Measurements from ENCODE around the gene METTL21C.

Gene METTL21C

DNA sequence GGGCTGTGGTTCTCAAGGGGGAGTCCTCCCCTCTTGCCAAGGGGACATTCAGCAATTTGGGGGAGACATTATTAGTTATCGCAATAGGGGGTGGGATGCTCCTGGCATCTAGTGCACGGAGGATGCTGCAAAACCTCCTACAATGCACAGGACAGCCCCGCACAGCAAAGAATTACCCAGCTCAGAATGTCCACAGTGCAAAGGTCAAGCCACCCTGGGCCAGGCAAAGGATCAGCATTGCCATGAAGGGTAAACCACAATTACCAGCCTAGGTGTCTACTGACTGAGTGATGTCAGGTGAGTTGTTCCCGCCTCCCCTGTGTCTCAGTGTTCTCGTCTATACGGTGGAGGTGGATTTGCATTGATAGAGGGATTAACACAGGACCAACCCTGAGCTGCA, 2.4 kb upstream of the METTL21C start:
- DNase-seq, result no peak

DNA sequence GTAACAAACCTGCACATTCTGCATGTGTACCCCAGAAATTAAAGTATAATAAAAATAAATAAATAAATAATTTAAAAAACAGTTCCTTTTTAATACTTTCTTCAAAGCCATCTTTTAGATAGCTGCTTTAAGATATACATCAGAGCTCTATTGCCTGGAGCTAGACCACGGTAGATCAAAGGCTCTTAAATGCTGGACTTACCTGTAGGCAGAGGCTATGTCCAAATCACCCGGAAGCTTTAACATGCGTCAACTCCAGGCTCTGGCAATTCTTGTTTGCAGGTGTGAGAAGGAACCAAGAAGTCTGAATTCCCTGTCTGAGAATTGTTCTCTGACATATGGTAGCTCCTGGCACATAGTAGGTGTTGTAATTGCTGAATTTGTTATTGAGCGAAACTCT, 1.6 kb upstream of the METTL21C start:
- no peak for DNase-seq

DNA sequence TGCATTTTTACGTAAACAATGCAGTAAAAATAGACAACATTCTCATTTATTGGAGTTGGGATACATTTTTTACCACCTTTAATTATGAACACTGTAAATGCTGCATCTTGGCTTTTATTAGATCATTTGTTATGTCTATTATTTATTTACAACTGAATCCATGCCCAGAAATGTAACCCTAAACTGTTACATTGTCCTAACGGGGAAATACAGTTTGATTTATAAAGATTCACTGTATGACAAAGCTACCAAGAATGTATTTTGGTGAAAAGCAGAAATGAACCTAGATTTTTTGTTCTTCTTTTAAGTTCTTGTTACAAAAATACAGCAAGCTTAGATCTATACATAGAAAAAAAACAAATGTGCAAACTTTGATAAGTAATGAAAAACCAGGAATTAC, 1.1 kb downstream of the METTL21C start:
- no peak for DNase-seq

DNA sequence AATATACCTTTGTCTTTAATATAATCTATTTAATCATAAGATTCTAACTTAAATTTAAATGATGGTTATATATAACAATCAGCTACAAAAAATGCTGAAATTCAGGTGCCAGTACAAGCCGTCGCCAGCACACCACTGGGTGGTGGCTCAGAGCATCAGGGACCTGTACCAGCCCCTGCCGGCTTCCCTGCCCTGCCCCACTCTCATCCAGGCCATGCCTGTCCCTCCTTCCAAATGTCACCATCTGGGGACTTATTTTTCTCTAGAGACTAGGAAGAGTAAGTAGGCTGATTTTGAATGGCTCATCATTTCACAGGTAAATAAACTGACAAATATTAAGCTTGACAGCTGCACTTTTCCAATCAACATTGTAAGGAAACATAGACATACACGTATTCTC, 1.6 kb downstream of the METTL21C start:
- DNase-seq, result no peak

DNA sequence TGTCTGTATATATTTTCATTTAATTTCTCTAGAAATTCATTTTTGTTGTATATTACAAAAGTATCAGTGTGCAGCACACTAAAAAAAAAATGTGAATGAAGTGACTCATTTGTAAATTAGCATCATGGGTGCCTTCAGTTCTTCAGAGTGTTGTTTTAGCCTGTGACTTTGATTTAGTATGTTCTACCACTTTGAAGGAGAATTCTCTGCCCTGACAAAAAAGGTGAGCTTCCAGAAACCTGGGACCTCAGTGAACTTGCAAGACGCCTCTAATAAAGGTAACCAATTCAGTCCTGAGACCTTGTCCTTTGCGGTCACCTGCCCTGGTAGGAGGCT, 2.4 kb downstream of the METTL21C start:
- DNase-seq, result no peak

DNA sequence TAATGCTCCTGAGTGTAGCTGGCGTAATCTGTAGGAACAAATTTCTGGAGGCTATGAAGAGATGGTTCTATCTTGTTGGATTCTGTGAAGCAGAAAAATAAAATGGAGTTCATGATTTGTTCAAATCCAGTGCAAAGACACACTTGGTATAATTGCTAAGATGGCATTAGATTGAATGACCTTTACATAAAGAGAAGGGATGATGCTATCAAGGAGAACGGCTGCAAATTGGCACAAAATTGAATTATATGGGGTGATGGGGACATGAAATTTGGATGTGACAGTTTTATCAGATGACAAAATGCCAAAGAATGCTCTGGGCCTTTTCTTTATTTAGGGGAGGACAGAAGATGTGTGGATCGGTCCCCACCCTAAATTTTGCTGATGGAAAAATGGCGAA, 4.0 kb downstream of the METTL21C start:
- DNase-seq, result no peak

DNA sequence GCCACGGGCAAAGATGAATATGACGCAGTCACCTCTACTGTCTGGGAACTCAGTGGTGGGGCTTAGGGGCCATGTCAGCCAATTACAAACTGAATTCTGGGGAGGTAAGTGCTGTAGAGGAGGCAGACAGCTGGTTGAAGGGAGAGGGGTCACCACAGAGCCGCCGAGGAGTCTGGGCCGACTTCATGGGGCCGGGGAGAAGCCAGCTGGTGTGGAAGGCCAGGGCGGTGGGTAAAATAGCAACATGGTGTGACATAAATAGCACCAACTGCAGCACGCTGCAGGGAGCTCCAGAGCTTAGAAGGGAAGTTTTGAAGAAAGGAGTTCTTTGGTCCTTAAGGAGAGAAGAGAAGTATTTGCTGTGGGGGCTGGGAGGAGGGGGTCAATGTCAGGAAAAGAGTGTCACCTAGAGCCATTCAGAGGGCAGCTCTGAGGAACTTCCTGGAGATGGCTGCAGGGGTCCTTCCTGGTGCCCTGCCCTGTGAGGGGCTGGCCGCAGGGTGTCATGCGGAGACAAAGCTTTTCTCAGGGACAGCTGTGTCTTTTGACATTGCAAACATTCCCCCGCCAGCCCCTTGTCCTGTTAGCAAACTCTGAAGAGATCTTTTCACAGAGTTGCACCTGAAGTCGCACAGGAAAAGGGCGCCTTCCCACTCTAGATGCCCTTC, 6.4 kb downstream of the METTL21C start:
- no peak for DNase-seq

DNA sequence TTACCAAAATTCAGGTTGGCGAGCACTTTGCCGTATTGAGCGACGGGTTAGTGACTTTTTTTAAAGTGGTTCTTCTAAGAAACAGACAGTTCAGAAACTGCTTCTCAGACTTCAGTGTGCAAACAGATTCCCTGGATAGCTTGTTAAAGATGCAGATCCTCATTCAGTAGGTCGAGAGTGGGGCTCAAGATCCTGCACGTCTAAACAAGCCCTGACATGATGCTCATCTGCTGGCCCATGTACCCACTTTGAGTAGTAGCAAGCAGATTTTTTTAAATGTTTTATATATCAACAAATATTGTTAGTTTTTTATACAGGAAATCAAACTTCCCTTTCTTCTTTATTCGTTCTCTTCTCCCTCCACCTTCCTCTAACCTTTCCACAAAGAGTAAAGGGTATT, 7.3 kb downstream of the METTL21C start:
- no peak for DNase-seq

DNA sequence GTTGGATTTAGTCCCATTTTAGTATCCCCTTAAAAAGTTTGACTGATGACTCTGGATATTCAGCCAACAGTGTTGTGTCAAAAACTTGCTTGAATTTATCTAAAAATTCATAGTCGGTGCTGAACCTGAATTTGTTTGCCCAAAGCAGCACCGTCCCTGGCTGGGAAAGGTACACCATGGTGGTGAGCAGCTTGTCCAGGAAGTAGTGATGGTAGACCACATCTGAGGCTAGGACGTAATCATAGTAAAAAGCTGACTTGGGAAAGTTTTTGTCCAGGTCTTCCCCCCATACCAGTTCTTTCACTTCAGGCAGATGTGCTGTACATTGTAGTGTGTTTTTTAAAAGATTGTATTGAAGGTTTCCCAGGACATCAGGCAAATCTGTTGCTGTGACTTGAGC, 8.8 kb downstream of the METTL21C start:
- DNase-seq, result no peak

DNA sequence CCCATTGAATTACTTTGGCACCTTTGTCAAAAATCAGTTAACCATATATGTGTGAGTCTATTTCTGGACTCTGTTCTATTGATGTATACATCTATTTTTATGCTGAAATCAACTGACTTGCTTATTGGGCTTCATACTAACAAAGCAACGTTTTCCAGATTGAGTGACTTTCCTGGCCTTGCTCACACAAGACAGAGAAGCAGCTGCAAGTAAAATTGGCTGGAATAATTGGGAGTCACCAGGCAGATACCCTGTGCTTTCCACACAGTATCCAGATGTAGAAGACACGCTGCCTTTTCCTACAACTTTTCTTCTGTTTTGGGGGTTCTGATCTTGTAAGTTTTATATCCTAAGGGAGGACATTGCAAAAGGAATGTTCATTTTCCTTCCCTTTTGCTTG, 11.2 kb downstream of the METTL21C start:
- no peak for DNase-seq

DNA sequence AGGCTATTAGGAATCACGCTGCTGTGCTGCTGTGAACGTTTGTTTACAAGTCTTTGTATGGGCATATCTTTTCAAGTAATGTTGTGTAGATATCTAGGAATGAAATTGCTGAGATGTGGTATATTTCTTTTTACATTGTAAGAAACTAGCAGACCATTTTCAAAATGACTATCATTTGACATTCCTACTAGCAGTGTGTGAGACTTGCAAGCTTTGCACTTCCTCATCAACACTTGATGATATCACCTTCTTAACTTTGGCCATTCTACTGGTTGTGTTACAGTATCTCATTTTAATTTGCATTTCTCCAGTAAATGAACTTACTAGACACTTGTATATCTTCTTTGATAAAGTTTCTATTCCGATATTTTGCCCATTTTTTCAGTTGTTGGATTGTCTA, 12.1 kb downstream of the METTL21C start:
- no peak for DNase-seq

DNA sequence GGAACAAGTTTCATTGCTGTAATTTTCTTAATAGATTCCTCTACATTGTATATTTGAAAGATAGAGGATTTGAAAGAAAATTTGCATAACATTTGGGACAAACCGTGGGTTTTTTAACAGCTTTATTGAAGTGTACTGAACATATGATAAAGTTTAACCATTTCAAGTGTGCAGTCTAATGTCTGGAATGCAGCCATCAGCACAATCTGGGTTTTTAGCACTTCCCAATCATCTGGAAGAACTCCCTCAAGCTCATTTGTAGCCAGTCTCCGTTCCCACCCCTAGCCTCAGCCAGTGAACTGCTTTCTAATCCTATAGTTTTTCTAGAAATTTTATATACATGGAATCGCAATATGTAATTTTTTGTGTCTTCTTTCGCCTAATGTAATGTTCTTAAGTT, 12.6 kb downstream of the METTL21C start:
- no peak for DNase-seq

DNA sequence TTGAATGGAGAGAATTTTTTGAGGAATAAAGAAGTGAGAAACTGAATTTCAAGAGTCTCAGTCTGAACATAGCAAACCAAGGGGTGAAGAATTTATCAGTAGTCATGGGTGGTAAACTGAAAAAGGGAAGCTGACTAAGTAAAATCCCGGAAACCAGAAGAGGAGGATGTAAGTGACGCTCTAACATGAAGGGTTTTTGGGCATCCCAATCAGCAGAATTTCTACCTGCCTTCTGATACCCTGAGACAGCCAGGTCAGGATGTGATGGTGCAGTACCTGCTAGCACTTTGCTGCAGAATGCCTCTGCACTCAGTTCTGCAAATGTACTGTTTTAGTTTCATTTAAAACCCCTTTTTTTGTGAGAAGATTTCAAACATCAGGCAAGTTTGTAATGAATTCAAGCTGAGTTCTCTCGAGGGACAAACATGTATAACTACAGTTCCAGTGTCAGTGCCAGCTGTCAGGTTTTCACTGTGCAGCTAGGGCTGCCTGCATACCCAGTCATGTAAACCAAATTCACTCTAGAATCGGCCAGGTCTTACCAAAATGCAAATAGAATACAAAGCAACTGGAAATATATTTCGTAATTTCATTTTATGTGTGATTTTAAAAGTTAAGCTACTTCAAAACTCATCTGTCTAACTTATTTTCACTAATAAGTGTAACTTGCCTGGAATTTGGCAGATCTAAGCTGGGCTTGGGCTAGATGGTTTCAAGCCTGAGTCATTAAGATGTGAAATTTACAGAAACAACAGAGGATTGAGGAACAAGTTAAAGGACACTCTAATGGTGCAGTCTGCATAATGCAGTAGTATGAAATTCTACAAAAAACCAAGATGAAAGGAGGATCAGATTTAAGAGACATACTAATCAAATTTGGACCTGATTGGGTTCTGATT, 13.8 kb downstream of the METTL21C start:
- DNase-seq, result no peak

DNA sequence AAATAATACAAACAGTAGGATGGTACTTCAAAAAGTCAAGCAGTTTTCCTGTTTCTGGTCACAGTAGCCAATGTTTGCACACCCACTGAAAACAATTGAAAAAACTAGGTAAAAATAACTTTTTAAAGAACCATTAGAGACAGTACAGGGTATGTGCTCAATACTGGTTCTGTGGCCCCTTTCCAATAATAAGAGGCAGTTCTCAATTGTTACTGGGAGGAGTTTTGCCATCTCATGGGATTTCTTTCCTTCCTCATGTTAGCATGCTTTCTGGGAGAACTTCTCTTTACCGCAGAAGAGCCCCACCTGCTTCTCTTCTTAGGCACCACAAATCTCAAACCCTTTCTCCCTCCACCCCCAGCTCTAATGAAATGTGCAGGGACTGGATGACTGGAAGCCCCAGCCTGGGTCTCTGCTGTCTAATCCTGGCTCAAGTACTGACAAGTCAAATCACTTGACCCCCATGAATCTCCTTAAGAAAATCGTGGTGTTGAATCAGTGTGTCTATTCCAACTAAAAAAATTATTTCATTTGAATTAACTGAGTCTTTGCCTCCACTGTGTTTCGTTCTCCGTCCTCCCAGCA, 14.6 kb downstream of the METTL21C start:
- DNase-seq, result no peak

DNA sequence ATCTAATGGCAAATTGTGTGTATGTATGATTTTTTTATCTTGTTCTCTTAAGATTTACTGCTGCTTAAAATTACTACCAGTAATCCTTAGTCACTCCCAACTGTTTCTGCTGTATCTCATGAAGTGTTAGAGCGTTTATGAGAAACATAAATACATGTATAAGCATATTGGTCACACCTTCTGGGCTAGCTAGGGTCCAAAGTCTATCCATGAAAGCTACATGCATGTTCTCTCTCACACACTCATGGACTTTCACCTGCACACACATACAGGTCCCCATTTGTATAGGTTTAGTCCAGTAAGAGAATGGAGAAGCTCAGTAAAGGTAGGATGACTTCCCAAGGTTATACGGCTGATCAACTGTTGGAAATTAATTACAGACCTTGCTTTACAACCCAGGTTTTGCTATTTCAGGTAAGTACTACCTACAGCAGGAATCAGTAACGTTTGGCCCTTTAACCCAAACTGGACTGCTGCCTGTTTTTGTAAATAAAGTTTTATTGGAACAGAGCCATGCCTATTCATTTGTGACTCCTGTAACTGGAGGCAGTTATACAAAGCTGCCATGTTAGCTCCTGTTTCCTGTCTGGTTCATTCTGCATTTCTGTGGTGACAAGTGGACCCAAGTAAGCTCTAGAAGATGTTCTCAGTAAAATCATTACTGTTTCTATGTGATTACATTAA, 15.3 kb downstream of the METTL21C start:
- no peak for DNase-seq

DNA sequence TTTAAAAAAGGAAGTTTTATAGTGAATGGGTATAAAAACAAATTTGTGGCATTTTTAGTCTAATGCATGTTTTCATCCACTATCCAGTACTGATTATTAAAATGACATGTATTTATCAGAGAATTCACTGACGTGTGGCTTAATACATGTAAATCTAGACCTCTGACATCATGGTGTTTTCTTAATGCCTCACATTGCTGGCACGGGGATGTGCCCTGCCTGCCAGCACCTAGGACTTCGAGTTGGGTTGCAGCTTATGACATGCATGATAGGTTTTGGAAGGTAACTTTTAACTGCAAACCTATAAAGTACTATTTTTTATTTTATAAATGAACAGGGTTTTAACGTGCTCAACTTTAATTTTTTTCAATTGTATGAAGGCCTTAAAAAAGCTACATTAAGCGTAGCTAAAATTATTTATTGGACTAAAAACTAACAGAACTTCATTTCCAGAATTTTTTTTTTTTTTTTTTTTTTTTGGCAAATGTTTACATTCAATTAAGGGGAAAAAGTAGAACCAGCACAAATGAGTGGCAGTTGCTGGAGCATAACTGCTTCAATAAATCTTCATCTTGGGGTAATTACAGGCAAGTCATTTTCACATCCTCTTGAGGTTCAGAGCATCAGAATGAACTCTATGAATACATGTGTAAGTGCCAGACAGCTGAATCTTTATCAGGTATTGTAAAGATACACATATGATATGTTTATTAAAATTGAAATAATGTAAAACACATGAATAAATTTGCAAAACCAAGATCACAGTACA, 16.3 kb downstream of the METTL21C start:
- no peak for DNase-seq

DNA sequence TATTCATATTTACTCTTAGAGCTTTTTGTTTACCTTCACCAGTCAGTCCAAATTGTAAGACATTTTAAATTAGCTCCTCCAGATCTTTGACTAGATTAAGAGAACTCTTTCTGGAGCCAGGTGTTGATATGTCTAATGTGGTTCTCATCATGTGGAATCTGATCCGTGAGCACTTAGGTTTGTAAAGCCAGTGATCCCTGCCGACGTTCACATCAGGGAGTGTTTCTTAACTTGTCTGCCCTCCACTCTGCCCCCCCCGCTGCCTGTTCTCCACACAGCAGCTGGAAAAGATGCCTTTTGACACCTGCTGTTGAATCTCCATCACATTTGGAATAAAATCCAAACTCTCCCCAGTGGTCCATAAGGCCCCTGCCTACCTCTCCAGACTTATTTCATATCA, 17.7 kb downstream of the METTL21C start:
- no peak for DNase-seq

DNA sequence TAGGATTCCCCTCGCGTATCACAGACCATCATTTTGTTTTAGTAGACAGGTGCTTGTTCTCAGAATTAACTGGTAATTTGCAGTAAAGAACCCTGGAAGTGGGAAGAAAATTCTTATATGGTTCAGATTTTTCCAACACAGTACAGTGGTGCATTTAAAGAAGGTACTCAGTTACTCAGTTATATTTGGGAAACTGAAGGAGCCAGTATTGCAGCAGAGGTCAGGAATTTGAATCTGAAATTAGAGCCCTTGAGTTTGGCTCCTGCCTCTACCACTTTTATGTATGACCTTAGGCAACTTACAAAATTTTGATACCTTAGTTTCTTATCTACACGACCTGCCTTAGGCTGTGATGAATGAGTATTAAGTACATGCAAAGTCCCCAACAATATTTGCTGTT, 19.7 kb downstream of the METTL21C start:
- no peak for DNase-seq

DNA sequence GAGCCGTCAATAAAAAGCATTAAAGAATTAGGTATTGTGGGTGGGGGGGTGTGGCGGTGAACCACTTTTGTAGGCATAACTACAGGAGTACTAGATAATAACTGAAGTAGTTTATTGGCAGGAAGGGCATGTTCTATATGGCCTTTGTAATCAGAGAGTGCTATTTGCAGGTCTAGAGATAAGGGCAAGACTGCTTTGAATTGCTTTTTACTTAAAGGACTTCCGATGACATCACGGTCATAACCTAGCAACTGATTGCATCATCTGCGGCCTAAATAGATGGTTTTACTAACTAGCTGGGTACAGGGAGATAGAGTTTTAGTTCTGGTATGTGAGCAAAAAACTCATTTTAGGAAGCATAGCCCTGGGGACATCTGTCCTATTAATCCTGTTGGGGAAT, 24.7 kb downstream of the METTL21C start:
- no peak for DNase-seq

DNA sequence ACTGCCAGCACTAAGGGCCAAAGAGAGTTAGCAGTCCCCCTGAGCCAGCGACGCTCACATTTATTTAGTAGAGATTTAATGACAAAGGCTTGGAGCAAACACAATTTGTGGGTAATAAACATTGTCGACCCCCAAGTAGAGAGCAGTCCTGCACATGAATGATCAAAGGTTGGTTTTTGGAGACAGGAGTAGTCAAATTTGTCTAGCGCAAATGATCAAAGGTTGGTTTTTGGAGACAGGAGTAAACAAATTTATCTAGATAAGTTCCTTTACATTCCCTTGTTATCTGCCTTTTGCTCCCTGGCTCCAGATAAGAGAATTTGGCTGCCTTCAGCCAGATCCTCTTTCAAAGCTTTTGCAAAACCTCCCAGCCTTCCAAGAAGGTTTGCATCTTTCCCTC, 26.9 kb downstream of the METTL21C start:
- DNase-seq, result no peak

DNA sequence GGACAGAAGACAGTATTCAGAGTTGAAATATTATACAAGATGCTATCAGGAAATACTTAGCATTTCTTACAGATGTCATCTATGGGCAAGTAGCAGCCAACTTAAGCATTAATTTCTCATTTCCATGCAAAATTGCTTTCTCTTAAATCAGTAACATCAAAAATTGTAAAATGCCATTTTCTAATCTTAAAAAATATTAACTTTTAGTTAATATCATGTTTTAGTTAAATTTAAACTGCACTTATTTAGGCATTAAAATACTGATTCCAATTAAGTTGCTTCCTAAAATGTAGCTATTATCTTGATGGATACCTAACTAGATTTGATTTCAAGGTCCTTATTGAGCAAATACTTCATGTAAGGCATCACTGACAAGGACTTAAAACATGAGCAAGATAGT, 27.8 kb downstream of the METTL21C start:
- DNase-seq, result no peak

DNA sequence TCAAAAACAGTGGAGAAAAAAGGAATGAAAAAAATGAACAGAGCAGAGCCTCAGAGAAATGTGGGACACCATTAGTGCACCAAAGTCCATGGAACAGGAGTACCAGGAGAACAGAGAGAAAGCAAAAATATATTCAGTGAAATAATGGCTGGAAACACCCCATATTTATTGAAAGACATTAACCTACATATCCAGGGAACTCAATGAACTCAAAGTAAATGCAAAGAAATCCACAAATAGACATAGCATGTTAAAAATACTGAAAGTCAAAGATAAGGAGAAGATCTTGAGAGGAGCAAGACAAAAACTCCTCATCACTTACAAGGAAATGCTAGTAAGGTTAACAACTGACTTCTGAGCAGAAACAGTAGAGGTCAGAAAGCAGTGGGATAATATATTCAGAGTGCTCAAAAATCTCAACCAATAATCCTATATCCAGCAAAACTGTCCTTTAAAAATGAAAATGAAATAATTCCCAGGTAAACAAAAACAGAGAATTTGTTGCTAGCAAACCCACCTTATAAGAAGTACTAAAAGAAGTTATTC, 35.6 kb downstream of the METTL21C start:
- no peak for DNase-seq

DNA sequence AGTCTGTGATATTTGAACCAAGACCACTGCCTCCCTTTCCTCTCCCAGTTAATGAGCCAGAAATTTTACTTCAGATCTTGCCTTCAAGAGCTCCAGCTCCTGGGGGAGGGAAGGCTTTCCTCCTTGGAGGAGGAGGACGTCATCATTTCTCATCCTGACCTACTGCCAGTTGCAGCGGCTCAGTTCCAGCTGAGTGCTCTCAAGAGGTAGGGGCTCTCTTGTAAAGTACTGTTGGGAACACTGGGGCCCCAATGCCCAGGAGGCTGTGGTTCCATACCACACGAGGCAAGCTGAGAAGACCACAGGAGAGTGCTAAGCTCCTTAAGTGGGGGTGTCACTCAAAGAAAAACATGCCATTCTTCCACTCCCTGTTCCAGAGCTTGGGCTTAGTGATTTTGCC, 36.2 kb downstream of the METTL21C start:
- no peak for DNase-seq
